A673 (cell line): ENCODE data around the gene CDH4. TPM values are rescaled to one million over a fixed set of nuclear protein-coding genes. Genes with fewer than 3 reads are reported as not detected.

Source experiments
- BruUV-seq: library from RNA; stranded (reverse); fragments of 400-500 nt; replicated peaks from 2 replicates; lab custom pipeline; 2021; lab: Mats Ljungman, UMichigan
- CTCF ChIA-PET: fragments of 300-600 bp; sonication (Branson Sonifier 250); formaldehyde crosslinking; loops from one replicate; lab custom pipeline; 2022; ENCODE audit warnings: antibody characterized with exemption; lab: Charles Lee
- POLR2A ChIA-PET: fragments of 300-600 bp; sonication (Branson Sonifier 250); formaldehyde crosslinking; loops from one replicate; lab custom pipeline; 2022; ENCODE audit warnings: antibody characterized with exemption; ENCODE audit not compliant: low non-redundant PET; lab: Charles Lee
- DNase-seq: peaks from one replicate; pipeline ENCODE4 v3.0.0-alpha.2; 2015; ENCODE audit warnings: low spot score
- H3K27ac ChIP-seq: fragments of 200-600 bp; sonication (generic); 2 replicates; pipeline ENCODE4 v1.5.1; 2016; ENCODE audit warnings: mixed run types, low read depth, mild to moderate bottlenecking, mixed read lengths, antibody characterized with exemption, low read length; ENCODE audit not compliant: poor library complexity, severe bottlenecking
- H3K27me3 ChIP-seq: fragments of 200-600 bp; sonication (generic); replicated peaks from 2 replicates; pipeline ENCODE4 v1.6.1; 2017; ENCODE audit warnings: mixed run types, low read depth, mild to moderate bottlenecking, mixed read lengths, antibody characterized with exemption, low read length; ENCODE audit not compliant: insufficient read depth, poor library complexity
- H3K36me3 ChIP-seq: fragments of 200-600 bp; sonication (generic); 2 replicates; pipeline ENCODE4 v1.6.1; 2016; ENCODE audit warnings: mixed run types, mild to moderate bottlenecking, mixed read lengths, antibody characterized with exemption, low read length; ENCODE audit not compliant: insufficient read depth, poor library complexity, severe bottlenecking
- H3K4me1 ChIP-seq: fragments of 200-600 bp; sonication (generic); 2 replicates; pipeline ENCODE4 v1.6.1; 2017; ENCODE audit warnings: mixed run types, mild to moderate bottlenecking, mixed read lengths, antibody characterized with exemption, low read length; ENCODE audit not compliant: insufficient read depth, poor library complexity, severe bottlenecking
- H3K4me3 ChIP-seq: fragments of 200-600 bp; sonication (generic); 2 replicates; pipeline ENCODE4 v1.5.1; 2016; ENCODE audit warnings: low read depth, mixed run types, mild to moderate bottlenecking, mixed read lengths, low read length; ENCODE audit not compliant: poor library complexity, severe bottlenecking
- H3K9me3 ChIP-seq: fragments of 200-600 bp; sonication (generic); 2 replicates; pipeline ENCODE4 v1.6.1; 2016; ENCODE audit warnings: mixed run types, low read depth, mild to moderate bottlenecking, mixed read lengths, antibody characterized with exemption, low read length; ENCODE audit not compliant: poor library complexity, severe bottlenecking
- CTCF ChIP-seq: fragments of 300-800, 200-600 bp; sonication (generic); conservative IDR thresholded peaks from 2 replicates; pipeline ENCODE4 v1.5.1; 2017; ENCODE audit warnings: low read depth, mild to moderate bottlenecking, antibody characterized with exemption, low read length, moderate library complexity, mixed read lengths
- EZH2 ChIP-seq: fragments of 200-600 bp; sonication (generic); IDR thresholded peaks from 2 replicates; pipeline ENCODE4 v1.6.1; 2017; ENCODE audit warnings: borderline replicate concordance, low read depth, mild to moderate bottlenecking, mixed read lengths, antibody characterized with exemption, low read length; ENCODE audit not compliant: poor library complexity, severe bottlenecking
- intact Hi-C: fragments of 100-400 bp; cut with micrococcal nuclease; formaldehyde crosslinking; loops from one replicate; pipeline ENCODE4 v1.10.0; 2022; ENCODE audit not compliant: unreplicated experiment
- total RNA-seq: library from RNA; stranded (reverse); gene quantifications from 2 replicates; pipeline ENCODE4 v1.2.3, GENCODE V29; 2021

CDH4 gene
- total RNA-seq, 1 experiment from 2014 or later: 8.3 TPM

DNA sequence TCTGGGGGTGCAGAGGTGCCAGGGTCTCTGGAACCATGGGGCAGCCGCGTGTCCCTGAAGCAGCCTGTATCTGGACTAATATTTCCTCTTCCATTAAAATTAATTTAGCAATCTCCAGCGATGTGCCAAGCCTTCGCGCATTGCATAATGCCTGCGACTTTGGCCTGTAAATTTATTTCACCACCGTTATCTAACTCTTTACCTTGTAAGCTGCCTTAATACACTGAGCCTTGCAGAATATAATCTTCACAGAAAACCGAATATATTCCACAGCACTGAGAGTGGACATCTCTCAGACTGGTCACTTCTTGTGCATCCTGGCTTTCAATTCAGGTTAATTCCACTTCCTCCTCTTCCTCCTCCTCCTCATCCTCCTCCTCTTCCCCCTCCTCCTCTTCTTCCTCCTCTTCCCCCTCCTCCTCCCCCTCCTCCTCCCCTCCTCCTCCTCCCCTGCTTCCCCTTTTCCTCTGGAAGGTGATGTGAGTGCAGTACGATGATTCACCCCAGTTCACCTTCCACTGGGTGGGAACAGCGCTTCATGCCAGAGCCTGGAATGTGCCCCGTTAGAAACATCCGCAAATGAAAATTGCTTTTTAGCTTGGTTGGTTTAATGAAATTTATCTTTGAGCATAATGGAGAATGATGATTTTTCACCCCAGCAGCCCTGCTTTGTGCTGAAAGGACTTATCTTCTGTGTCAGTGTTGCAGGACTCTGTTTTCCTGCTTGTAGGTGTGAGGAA lies 101.4 kb downstream of the CDH4 start:
- no peak for DNase-seq
- H3K4me3 ChIP-seq: no peak overlapping the region
- CTCF ChIA-PET: no interaction called here
- no peaks in the 10 kb centered on the region for H3K9me3 ChIP-seq
- no peak for TF ChIP-seq CTCF
- TF ChIP-seq EZH2: no peak
- H3K27me3 ChIP-seq: peaks cover 60% of the 10 kb centered on the region
- no peaks in the 10 kb centered on the region for H3K36me3 ChIP-seq
- H3K4me1 ChIP-seq: no peaks in the 10 kb centered on the region
- no peak overlapping the region for H3K27ac ChIP-seq
- no TSS peak for BruUV-seq
- intact Hi-C loops: no loop called here
- POLR2A ChIA-PET: no interaction called here

DNA sequence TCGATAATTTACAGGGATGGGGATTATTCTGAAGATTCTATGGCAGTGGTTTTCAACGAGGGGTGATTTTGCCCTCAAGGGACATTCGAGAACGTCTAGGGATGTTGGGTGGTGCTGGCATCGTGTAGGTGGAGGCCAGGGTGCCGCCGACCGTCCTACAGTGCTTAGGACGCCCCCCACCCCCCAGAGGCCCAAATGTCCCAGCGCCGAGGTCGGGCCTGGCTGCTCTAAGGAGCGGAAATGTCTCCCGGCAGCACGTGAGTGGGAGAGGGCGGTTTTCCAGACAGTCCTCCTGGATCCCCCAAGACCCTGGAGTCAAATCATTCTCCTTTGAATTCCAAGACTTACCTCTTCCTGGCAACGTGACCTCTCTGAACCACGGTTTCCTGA lies 101.9 kb downstream of the CDH4 start:
- Histone ChIP-seq H3K27ac (no peak overlapping the region), H3K36me3 (no peaks in the 10 kb centered on the region), H3K4me3 (no peak overlapping the region), H3K4me1 (no peaks in the 10 kb centered on the region), H3K27me3 (peaks cover 61% of the 10 kb centered on the region), H3K9me3 (no peaks in the 10 kb centered on the region)
- no TSS peak for BruUV-seq
- POLR2A ChIA-PET: no interaction called here
- TF ChIP-seq CTCF: no peak
- no peak for TF ChIP-seq EZH2
- no peak for DNase-seq
- intact Hi-C loops: no loop called here
- CTCF ChIA-PET: no interaction called here

DNA sequence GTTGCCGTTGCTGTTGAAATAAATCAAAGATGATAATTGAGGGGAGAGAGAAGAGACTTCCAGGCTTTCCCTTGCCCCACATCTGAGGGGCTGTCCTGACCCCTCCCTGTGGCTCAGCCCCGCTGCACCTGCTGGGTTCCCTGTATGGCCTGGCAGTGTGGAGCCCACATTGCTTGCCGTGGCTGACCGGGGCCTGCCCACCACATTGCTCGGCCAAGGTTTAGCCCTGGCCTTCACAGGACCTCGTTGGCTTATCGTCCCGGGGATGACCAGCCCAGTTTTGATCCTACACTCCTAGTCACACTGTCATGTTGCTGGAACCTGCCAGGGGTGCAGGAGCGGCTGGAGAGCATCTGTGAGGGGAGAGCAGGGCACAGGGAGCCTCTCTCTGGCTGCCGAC lies 102.4 kb downstream of the CDH4 start:
- BruUV-seq: no TSS peak
- no peak for TF ChIP-seq EZH2
- no peak for TF ChIP-seq CTCF
- H3K27me3 ChIP-seq: peaks cover 60% of the 10 kb centered on the region
- H3K9me3 ChIP-seq: no peaks in the 10 kb centered on the region
- no peaks in the 10 kb centered on the region for H3K36me3 ChIP-seq
- no peak for DNase-seq
- CTCF ChIA-PET: no interaction called here
- POLR2A ChIA-PET: no interaction called here
- H3K4me3 ChIP-seq: no peak overlapping the region
- H3K27ac ChIP-seq: no peak overlapping the region
- intact Hi-C loops: no loop called here
- no peaks in the 10 kb centered on the region for H3K4me1 ChIP-seq
